GM18868 (cell line): ENCODE data around the gene MAPRE2.

ENCODE experiments used
- ATAC-seq: cut with Tn5 transposase; IDR thresholded peaks from one replicate; pipeline ENCODE4 v1.9.1; 2021; ENCODE audit warnings: mild to moderate bottlenecking, moderate library complexity; ENCODE audit not compliant: unreplicated experiment

Gene MAPRE2

GRCh38 chr18:35174093-35174731 lies 133.0 kb downstream of the MAPRE2 start:
- peak; percentile 89 for ATAC-seq

GRCh38 chr18:35174745-35175144 lies 133.5 kb downstream of the MAPRE2 start:
- ATAC-seq = no peak

- ATAC-seq = no peak
These were observed 135.7 kb downstream of the MAPRE2 start for GRCh38 chr18:35176925-35177324.

- peak; percentile 57 for ATAC-seq
These were observed 137.0 kb downstream of the MAPRE2 start for GRCh38 chr18:35178260-35178659.

GRCh38 chr18:35179906-35180305 lies 138.7 kb downstream of the MAPRE2 start:
- no peak for ATAC-seq

GRCh38 chr18:35180455-35180854 lies 139.2 kb downstream of the MAPRE2 start:
- no peak for ATAC-seq

GRCh38 chr18:35182151-35182550 lies 140.9 kb downstream of the MAPRE2 start:
- ATAC-seq = no peak

- ATAC-seq = no peak
These were observed 142.7 kb downstream of the MAPRE2 start for GRCh38 chr18:35183886-35184285.

GRCh38 chr18:35185771-35186170 lies 144.6 kb downstream of the MAPRE2 start:
- ATAC-seq = no peak

- no peak for ATAC-seq
These were observed 145.2 kb downstream of the MAPRE2 start for GRCh38 chr18:35186291-35187034.

- no peak for ATAC-seq
These were observed 148.3 kb downstream of the MAPRE2 start for GRCh38 chr18:35189510-35189909.

GRCh38 chr18:35190948-35191697 lies 149.9 kb downstream of the MAPRE2 start:
- ATAC-seq = no peak

- no peak for ATAC-seq
These were observed 150.4 kb downstream of the MAPRE2 start for GRCh38 chr18:35191698-35192025.

GRCh38 chr18:35192415-35192814 lies 151.2 kb downstream of the MAPRE2 start:
- ATAC-seq = no peak
